ENCODE results near the gene MCAM.
A peak's percentile ranks its signal among the peaks of the same experiment; 100 is the strongest.

MCAM gene

GRCh38 chr11:119309411-119309810 lies 7.5 kb downstream of the MCAM start:
- no peak for DNase-seq (ENCODE audit: low spot score)
- no peak for FAIRE-seq

- DNase-seq (ENCODE audit: low spot score) (no peak), FAIRE-seq (no peak)
These were observed 9.0 kb downstream of the MCAM start for GRCh38 chr11:119307974-119308373.

GRCh38 chr11:119307219-119307618 lies 9.7 kb downstream of the MCAM start:
- FAIRE-seq, result no peak
- DNase-seq (ENCODE audit: low spot score), result no peak

- FAIRE-seq (no peak), DNase-seq (ENCODE audit: low spot score) (no peak)
These were observed 10.5 kb downstream of the MCAM start for GRCh38 chr11:119306373-119306890.

GRCh38 chr11:119305556-119306372 lies 11.2 kb downstream of the MCAM start:
- DNase-seq (ENCODE audit: low spot score) (no peak), FAIRE-seq (no peak)

GRCh38 chr11:119303227-119303718 lies 13.7 kb downstream of the MCAM start:
- DNase-seq (ENCODE audit: low spot score), result no peak
- FAIRE-seq, result no peak

GRCh38 chr11:119300198-119300964 lies 16.5 kb downstream of the MCAM start:
- DNase-seq (ENCODE audit: low spot score), result no peak
- no peak for FAIRE-seq

GRCh38 chr11:119299416-119299815 lies 17.5 kb downstream of the MCAM start:
- DNase-seq (ENCODE audit: low spot score), result no peak
- no peak for FAIRE-seq

GRCh38 chr11:119298726-119299125 lies 18.2 kb downstream of the MCAM start:
- no peak for DNase-seq (ENCODE audit: low spot score)
- FAIRE-seq, result no peak

GRCh38 chr11:119297938-119298337 lies 19.0 kb downstream of the MCAM start:
- FAIRE-seq (no peak), DNase-seq (ENCODE audit: low spot score) (no peak)

- no peak for FAIRE-seq
These were observed 21.8 kb downstream of the MCAM start for GRCh38 chr11:119295178-119295577.

GRCh38 chr11:119293461-119293860 lies 23.5 kb downstream of the MCAM start:
- no peak for FAIRE-seq

More at GRCh38 chr11:119295178-119295577, 21.8 kb downstream of the MCAM start:
- no peak for DNase-seq (ENCODE audit: low spot score)

GRCh38 chr11:119290894-119291497 lies 25.9 kb downstream of the MCAM start:
- no peak for FAIRE-seq
- no peak for DNase-seq (ENCODE audit: low spot score)

More at GRCh38 chr11:119293461-119293860, 23.5 kb downstream of the MCAM start:
- no peak for DNase-seq (ENCODE audit: low spot score)

- FAIRE-seq (no peak), DNase-seq (ENCODE audit: low spot score) (no peak)
These were observed 28.7 kb downstream of the MCAM start for GRCh38 chr11:119288219-119288618.

GRCh38 chr11:119285431-119285830 lies 31.5 kb downstream of the MCAM start:
- DNase-seq (ENCODE audit: low spot score) (no peak), FAIRE-seq (no peak)

GRCh38 chr11:119284344-119285157 lies 32.4 kb downstream of the MCAM start:
- DNase-seq (ENCODE audit: low spot score) (peak; percentile 39), FAIRE-seq (peak; percentile 51)

- FAIRE-seq (no peak), DNase-seq (ENCODE audit: low spot score) (no peak)
These were observed 34.4 kb downstream of the MCAM start for GRCh38 chr11:119282495-119282894.

- no peak for DNase-seq (ENCODE audit: low spot score)
- no peak for FAIRE-seq
These were observed 39.3 kb downstream of the MCAM start for GRCh38 chr11:119277660-119278059.

- FAIRE-seq (no peak), DNase-seq (ENCODE audit: low spot score) (no peak)
These were observed 43.2 kb downstream of the MCAM start for GRCh38 chr11:119273721-119274120.

- FAIRE-seq (no peak), DNase-seq (ENCODE audit: low spot score) (no peak)
These were observed 49.3 kb downstream of the MCAM start for GRCh38 chr11:119267645-119268044.
